ENCODE data around the gene DNAH10. TPM values are rescaled to one million over a fixed set of nuclear protein-coding genes. Genes with fewer than 3 reads are reported as not detected.
"Not testable (repeated sequence)": the region's sequence is repeated elsewhere in the genome, so short reads cannot be mapped to it uniquely, and the experiment has no call there.

Gene DNAH10
- total and polyA plus RNA-seq, 7 experiments from 2014 or later = 0.05 to 0.50 (median 0.10) TPM

GRCh38 chr12:123946152-123946515, 184.0 kb downstream of the DNAH10 start:
- Histone ChIP-seq H3K27me3 (ENCODE audit: control insufficient read depth in 2 of 2, insufficient read depth in 2 of 2, low read length in 2 of 2) (no peaks in the 10 kb centered on the region), H3K9me3 (ENCODE audit: control insufficient read depth in 2 of 3, low read length in 3 of 3) (peaks cover 0 to 5% (median 0%) of the 10 kb centered on the region in 3 experiments), H3K36me3 (ENCODE audit: control insufficient read depth in 2 of 3, insufficient read depth in 3 of 3, low read length in 3 of 3) (peaks cover 0 to 47% (median 0%) of the 10 kb centered on the region in 3 experiments), H3K27ac (ENCODE audit: low read depth, low read length) (no peak overlapping the region), H3K4me3 (ENCODE audit: low read length) (no peak overlapping the region), H3K4me1 (ENCODE audit: control insufficient read depth in 2 of 2, insufficient read depth in 2 of 2, low read length in 2 of 2) (no peaks in the 10 kb centered on the region)
- peak overlapping the region in 2 of 9 donors; percentile 38 to 52 for H3K27ac Mint-ChIP-seq
- peaks cover 12 to 36% (median 17%) of the 10 kb centered on the region in 5 donors for H3K36me3 Mint-ChIP-seq
- intact Hi-C loops (cut with micrococcal nuclease) = no loop called here
- no peaks in the 10 kb centered on the region for H3K27me3 Mint-ChIP-seq
- DNase-seq (no peak), ATAC-seq (no peak)
- H3K4me1 Mint-ChIP-seq = peaks cover 0 to 12% (median 5%) of the 10 kb centered on the region in 7 donors
- H3K4me3 Mint-ChIP-seq = no peak overlapping the region
- ChIA-PET CTCF (no interaction called here), POLR2A (no interaction called here)
- H3K9me3 Mint-ChIP-seq = peaks cover 0 to 15% (median 4%) of the 10 kb centered on the region in 11 donors

- DNase-seq; CTCF ChIA-PET; H3K9me3 ChIP-seq (ENCODE audit: control insufficient read depth in 2 of 3, low read length in 3 of 3); ATAC-seq; intact Hi-C loops (cut with micrococcal nuclease); POLR2A ChIA-PET; H3K27me3 ChIP-seq (ENCODE audit: control insufficient read depth in 2 of 2, insufficient read depth in 2 of 2, low read length in 2 of 2); H3K27me3 Mint-ChIP-seq; H3K4me3 ChIP-seq (ENCODE audit: low read length); H3K27ac ChIP-seq (ENCODE audit: low read depth, low read length); H3K4me3 Mint-ChIP-seq; H3K4me1 ChIP-seq (ENCODE audit: control insufficient read depth in 2 of 2, insufficient read depth in 2 of 2, low read length in 2 of 2): not testable (repeated sequence)
- Mint-ChIP-seq H3K9me3 (peaks cover 0 to 11% (median 4%) of the 10 kb centered on the region in 11 donors), H3K27ac (peak overlapping the region in 2 of 9 donors; percentile 22 to 52), H3K36me3 (peaks cover 8 to 29% (median 13%) of the 10 kb centered on the region in 5 donors), H3K4me1 (peaks cover 0 to 12% (median 5%) of the 10 kb centered on the region in 7 donors)
- H3K36me3 ChIP-seq (ENCODE audit: control insufficient read depth in 2 of 3, insufficient read depth in 3 of 3, low read length in 3 of 3) = peaks cover 0 to 40% (median 0%) of the 10 kb centered on the region in 3 experiments
These were observed 184.7 kb downstream of the DNAH10 start for GRCh38 chr12:123946516-123947505.

- H3K4me1 Mint-ChIP-seq = peaks cover 0 to 12% (median 5%) of the 10 kb centered on the region in 7 donors
- H3K9me3 Mint-ChIP-seq; intact Hi-C loops (cut with micrococcal nuclease); H3K4me1 ChIP-seq (ENCODE audit: control insufficient read depth in 2 of 2, insufficient read depth in 2 of 2, low read length in 2 of 2); ATAC-seq; H3K27me3 Mint-ChIP-seq; DNase-seq; POLR2A ChIA-PET; H3K4me3 Mint-ChIP-seq; H3K27me3 ChIP-seq (ENCODE audit: control insufficient read depth in 2 of 2, insufficient read depth in 2 of 2, low read length in 2 of 2); H3K27ac ChIP-seq (ENCODE audit: low read depth, low read length); H3K9me3 ChIP-seq (ENCODE audit: control insufficient read depth in 2 of 3, low read length in 3 of 3); H3K27ac Mint-ChIP-seq; H3K4me3 ChIP-seq (ENCODE audit: low read length): not testable (repeated sequence)
- peaks cover 4 to 22% (median 6%) of the 10 kb centered on the region in 5 donors for H3K36me3 Mint-ChIP-seq
- H3K36me3 ChIP-seq (ENCODE audit: control insufficient read depth in 2 of 3, insufficient read depth in 3 of 3, low read length in 3 of 3) = peaks cover 0 to 33% (median 0%) of the 10 kb centered on the region in 3 experiments
- CTCF ChIA-PET = interaction anchor here (0.6 kb wide), 1 partner anchor 268 kb away, joined by 5 read pairs; no protein-coding TSS in a partner anchor
These were observed 185.4 kb downstream of the DNAH10 start for GRCh38 chr12:123947531-123947930.

GRCh38 chr12:123948401-123948795, 186.3 kb downstream of the DNAH10 start:
- no peaks in the 10 kb centered on the region for H3K9me3 ChIP-seq (ENCODE audit: control insufficient read depth in 2 of 3, low read length in 3 of 3)
- H3K27me3 ChIP-seq (ENCODE audit: control insufficient read depth in 2 of 2, insufficient read depth in 2 of 2, low read length in 2 of 2) = no peaks in the 10 kb centered on the region
- Mint-ChIP-seq H3K27me3 (no peaks in the 10 kb centered on the region), H3K4me1 (peaks cover 0 to 12% (median 5%) of the 10 kb centered on the region in 7 donors), H3K4me3 (no peak overlapping the region), H3K9me3 (no peaks in the 10 kb centered on the region), H3K27ac (peak overlapping the region in 1 of 9 donors; percentile 70), H3K36me3 (peaks cover 0 to 16% (median 0%) of the 10 kb centered on the region in 5 donors)
- no peaks in the 10 kb centered on the region for H3K4me1 ChIP-seq (ENCODE audit: control insufficient read depth in 2 of 2, insufficient read depth in 2 of 2, low read length in 2 of 2)
- CTCF ChIA-PET = interaction anchor here (0.6 kb wide), 1 partner anchor 269 kb away, joined by 5 read pairs; no protein-coding TSS in a partner anchor
- intact Hi-C loops (cut with micrococcal nuclease) = no loop called here
- no peak overlapping the region for H3K4me3 ChIP-seq (ENCODE audit: low read length)
- ATAC-seq = no peak
- no peak overlapping the region for H3K27ac ChIP-seq (ENCODE audit: low read depth, low read length)
- POLR2A ChIA-PET = no interaction called here
- no peak for DNase-seq
- H3K36me3 ChIP-seq (ENCODE audit: control insufficient read depth in 2 of 3, insufficient read depth in 3 of 3, low read length in 3 of 3) = peaks cover 0 to 24% (median 0%) of the 10 kb centered on the region in 3 experiments

GRCh38 chr12:123948796-123949769, 187.0 kb downstream of the DNAH10 start:
- Mint-ChIP-seq H3K9me3 (no peaks in the 10 kb centered on the region), H3K27me3 (no peaks in the 10 kb centered on the region), H3K27ac (peak overlapping the region in 1 of 9 donors; percentile 70), H3K4me3 (no peak overlapping the region), H3K36me3 (peaks cover 0 to 16% (median 0%) of the 10 kb centered on the region in 5 donors), H3K4me1 (peaks cover 0 to 12% (median 5%) of the 10 kb centered on the region in 7 donors)
- no peak for DNase-seq
- H3K27me3 ChIP-seq (ENCODE audit: control insufficient read depth in 2 of 2, insufficient read depth in 2 of 2, low read length in 2 of 2) = no peaks in the 10 kb centered on the region
- no peaks in the 10 kb centered on the region for H3K4me1 ChIP-seq (ENCODE audit: control insufficient read depth in 2 of 2, insufficient read depth in 2 of 2, low read length in 2 of 2)
- no peak for ATAC-seq
- H3K9me3 ChIP-seq (ENCODE audit: control insufficient read depth in 2 of 3, low read length in 3 of 3) = no peaks in the 10 kb centered on the region
- H3K4me3 ChIP-seq (ENCODE audit: low read length) = no peak overlapping the region
- H3K36me3 ChIP-seq (ENCODE audit: control insufficient read depth in 2 of 3, insufficient read depth in 3 of 3, low read length in 3 of 3) = peaks cover 0 to 18% (median 0%) of the 10 kb centered on the region in 3 experiments
- H3K27ac ChIP-seq (ENCODE audit: low read depth, low read length) = no peak overlapping the region
- ChIA-PET POLR2A (no interaction called here), CTCF (no interaction called here)
- intact Hi-C loops (cut with micrococcal nuclease) = no loop called here

- Histone ChIP-seq H3K9me3 (ENCODE audit: control insufficient read depth in 2 of 3, low read length in 3 of 3) (no peaks in the 10 kb centered on the region), H3K27ac (ENCODE audit: low read depth, low read length) (no peak overlapping the region), H3K27me3 (ENCODE audit: control insufficient read depth in 2 of 2, insufficient read depth in 2 of 2, low read length in 2 of 2) (no peaks in the 10 kb centered on the region), H3K4me1 (ENCODE audit: control insufficient read depth in 2 of 2, insufficient read depth in 2 of 2, low read length in 2 of 2) (no peaks in the 10 kb centered on the region), H3K4me3 (ENCODE audit: low read length) (no peak overlapping the region), H3K36me3 (ENCODE audit: control insufficient read depth in 2 of 3, insufficient read depth in 3 of 3, low read length in 3 of 3) (peaks cover 0 to 13% (median 0%) of the 10 kb centered on the region in 3 experiments)
- Mint-ChIP-seq H3K4me1 (peaks cover 0 to 12% (median 4%) of the 10 kb centered on the region in 7 donors), H3K27ac (peak overlapping the region in 1 of 9 donors; percentile 34), H3K4me3 (no peak overlapping the region), H3K27me3 (no peaks in the 10 kb centered on the region), H3K36me3 (peaks cover 0 to 11% (median 0%) of the 10 kb centered on the region in 5 donors), H3K9me3 (no peaks in the 10 kb centered on the region)
- intact Hi-C loops (cut with micrococcal nuclease) = no loop called here
- ATAC-seq = no peak
- ChIA-PET CTCF (no interaction called here), POLR2A (no interaction called here)
- no peak for DNase-seq
These were observed 187.7 kb downstream of the DNAH10 start for GRCh38 chr12:123949770-123950165.

All from naive thymus-derived CD4-positive, alpha-beta T cell (primary cell).